Natural killer cell (primary cell): ENCODE measurements around the gene HEPACAM2. TPM values are rescaled to one million over a fixed set of nuclear protein-coding genes. Genes with fewer than 3 reads are reported as not detected.

ENCODE experiments used
- ATAC-seq, 3 donors: fragments of 150-1000 bp in 2 of 3; fragments of 200-7000 bp in 1 of 3; cut with Tn5 transposase; 1 replicate in 1 of 3; 2 replicates in 2 of 3; pipeline ENCODE4 v1.10.0; 2021; ENCODE audit warnings: mild to moderate bottlenecking in 2 of 3, moderate library complexity in 2 of 3
- DNase-seq, 2 donors: peaks; one replicate each; pipeline versions ENCODE4 v3.0.0 to v3.0.0-alpha.2; 2013 to 2021; ENCODE audit warnings: mixed read lengths in 1 of 2
- H3K27ac ChIP-seq: one replicate; pipeline ENCODE4 v1.5.1; 2013; ENCODE audit warnings: mild to moderate bottlenecking, low read length
- H3K27me3 ChIP-seq: one replicate; pipeline ENCODE4 v1.6.1; 2013; ENCODE audit warnings: low read length; ENCODE audit not compliant: control insufficient read depth, insufficient read depth
- H3K36me3 ChIP-seq: one replicate; pipeline ENCODE4 v1.6.1; 2013; ENCODE audit warnings: low read length; ENCODE audit not compliant: control insufficient read depth, insufficient read depth
- H3K4me1 ChIP-seq: one replicate; pipeline ENCODE4 v1.6.1; 2013; ENCODE audit warnings: low read length; ENCODE audit not compliant: control insufficient read depth, insufficient read depth
- H3K4me3 ChIP-seq: one replicate; pipeline ENCODE4 v1.5.1; 2013; ENCODE audit warnings: low read length
- H3K9me3 ChIP-seq: one replicate; pipeline ENCODE4 v1.6.1; 2013; ENCODE audit warnings: low read length; ENCODE audit not compliant: control insufficient read depth, insufficient read depth
- H3K27ac Mint-ChIP-seq, 2 donors: one replicate each; pipeline ENCODE4 v1.8.0; 2022; ENCODE audit warnings: mild to moderate bottlenecking in 2 of 2, mixed read lengths in 2 of 2, moderate library complexity in 1 of 2
- H3K27me3 Mint-ChIP-seq, 2 donors: one replicate each; pipeline ENCODE4 v1.8.0; 2022; ENCODE audit warnings: low read depth in 2 of 2, mixed read lengths in 2 of 2
- H3K36me3 Mint-ChIP-seq: one replicate; pipeline ENCODE4 v1.8.0; 2022; ENCODE audit warnings: mixed read lengths
- H3K4me1 Mint-ChIP-seq, 2 donors: one replicate each; pipeline ENCODE4 v1.8.0; 2022; ENCODE audit warnings: mixed read lengths in 2 of 2
- H3K4me3 Mint-ChIP-seq: one replicate; pipeline ENCODE4 v1.8.0; 2022; ENCODE audit warnings: mild to moderate bottlenecking, moderate library complexity, mixed read lengths
- H3K9me3 Mint-ChIP-seq, 2 donors: one replicate each; pipeline ENCODE4 v1.8.0; 2022; ENCODE audit warnings: mixed read lengths in 2 of 2
- WGBS: methylation state at CpG from one replicate; pipeline ENCODE4 v1.1.7; 2013; ENCODE audit warnings: missing lambda C conversion rate; ENCODE audit not compliant: insufficient coverage; 5-methylcytosine and 5-hydroxymethylcytosine counted together
- intact Hi-C: fragments of 100-400 bp; cut with micrococcal nuclease; formaldehyde crosslinking; loops from one replicate; pipeline ENCODE4 v1.14.2; 2022
- total RNA-seq, 4 donors: library from RNA; stranded (reverse); fragments of 120-200 nt in 1 of 4; gene quantifications; one replicate each; pipeline versions ENCODE4 v1.2.3 to v1.2.4, GENCODE V29; 2013 to 2022
- TF ChIP-seq, protein P1 (sequence below): fragments of 200-600 bp; IDR thresholded peaks from one replicate; pipeline ENCODE4 v1.8.0; 2022; ENCODE audit warnings: antibody characterized with exemption

The HEPACAM2 gene
- total RNA-seq, 3 donors from 2014 or later (not counting 1 experiment from before 2014, with no cell fraction given) = not detected

DNA sequence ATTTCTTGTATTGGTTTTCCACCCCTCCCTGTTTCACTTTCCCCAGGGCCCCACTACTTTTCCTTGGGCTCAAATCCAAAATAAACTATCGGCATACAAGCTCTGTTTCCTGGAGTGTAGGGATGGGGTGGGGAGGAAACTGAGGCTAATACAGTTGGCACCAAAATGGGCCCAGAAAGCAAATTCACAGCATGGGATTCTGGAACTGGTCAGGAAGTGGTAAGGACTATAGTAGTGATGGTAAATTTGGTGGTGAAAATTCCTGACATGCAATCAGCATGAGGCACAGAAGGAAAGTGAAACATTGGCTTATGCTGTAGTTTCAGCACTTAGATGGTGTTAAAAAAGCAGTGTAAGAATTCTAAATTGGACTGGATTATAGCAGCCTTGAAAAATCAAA lies 69.4 kb downstream of the HEPACAM2 start:
- Mint-ChIP-seq H3K4me3 (no peak overlapping the region), H3K27ac (no peak overlapping the region)
- intact Hi-C loops = no loop called here

GRCh38 chr7:93150200-93150835 lies 76.0 kb downstream of the HEPACAM2 start:
- peaks cover 10% of the 10 kb centered on the region for H3K4me1 ChIP-seq
- peaks cover 14% of the 10 kb centered on the region for H3K36me3 Mint-ChIP-seq
- H3K4me3 Mint-ChIP-seq = peak overlapping the region; percentile 49

More for the DNA sequence above, 69.4 kb downstream of the HEPACAM2 start:
- ATAC-seq (no peak), DNase-seq (no peak)
- Histone ChIP-seq H3K9me3 (peaks cover 1% of the 10 kb centered on the region), H3K4me3 (no peak overlapping the region), H3K27me3 (no peaks in the 10 kb centered on the region), H3K4me1 (no peaks in the 10 kb centered on the region), H3K36me3 (no peaks in the 10 kb centered on the region), H3K27ac (no peak overlapping the region)
- TF ChIP-seq, protein P1, sequence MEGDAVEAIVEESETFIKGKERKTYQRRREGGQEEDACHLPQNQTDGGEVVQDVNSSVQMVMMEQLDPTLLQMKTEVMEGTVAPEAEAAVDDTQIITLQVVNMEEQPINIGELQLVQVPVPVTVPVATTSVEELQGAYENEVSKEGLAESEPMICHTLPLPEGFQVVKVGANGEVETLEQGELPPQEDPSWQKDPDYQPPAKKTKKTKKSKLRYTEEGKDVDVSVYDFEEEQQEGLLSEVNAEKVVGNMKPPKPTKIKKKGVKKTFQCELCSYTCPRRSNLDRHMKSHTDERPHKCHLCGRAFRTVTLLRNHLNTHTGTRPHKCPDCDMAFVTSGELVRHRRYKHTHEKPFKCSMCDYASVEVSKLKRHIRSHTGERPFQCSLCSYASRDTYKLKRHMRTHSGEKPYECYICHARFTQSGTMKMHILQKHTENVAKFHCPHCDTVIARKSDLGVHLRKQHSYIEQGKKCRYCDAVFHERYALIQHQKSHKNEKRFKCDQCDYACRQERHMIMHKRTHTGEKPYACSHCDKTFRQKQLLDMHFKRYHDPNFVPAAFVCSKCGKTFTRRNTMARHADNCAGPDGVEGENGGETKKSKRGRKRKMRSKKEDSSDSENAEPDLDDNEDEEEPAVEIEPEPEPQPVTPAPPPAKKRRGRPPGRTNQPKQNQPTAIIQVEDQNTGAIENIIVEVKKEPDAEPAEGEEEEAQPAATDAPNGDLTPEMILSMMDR = no peak
- Mint-ChIP-seq H3K9me3 (no peaks in the 10 kb centered on the region), H3K36me3 (no peaks in the 10 kb centered on the region), H3K27me3 (peaks cover 9 to 30% of the 10 kb centered on the region in 2 donors), H3K4me1 (no peaks in the 10 kb centered on the region)
- WGBS = 100% methylated on average over 1 of the region's 1 CpG

GRCh38 chr7:93148727-93149126 lies 77.5 kb downstream of the HEPACAM2 start:
- Histone ChIP-seq H3K9me3 (no peaks in the 10 kb centered on the region), H3K27me3 (no peaks in the 10 kb centered on the region), H3K4me1 (peaks cover 10% of the 10 kb centered on the region), H3K27ac (peak overlapping the region; percentile 59), H3K4me3 (peak overlapping the region; percentile 75), H3K36me3 (peaks cover 19% of the 10 kb centered on the region)
- Mint-ChIP-seq H3K36me3 (peaks cover 15% of the 10 kb centered on the region), H3K4me3 (peak overlapping the region; percentile 97), H3K9me3 (peaks cover 0 to 2% of the 10 kb centered on the region in 2 donors), H3K27ac (peak overlapping the region; percentile 94 to 99), H3K27me3 (no peaks in the 10 kb centered on the region), H3K4me1 (peaks cover 35% of the 10 kb centered on the region in 2 donors)
- TF ChIP-seq, protein P1 = no peak
- intact Hi-C loops = loop anchor here (1.0 to 5.0 kb wide), 2 partner anchors 30 to 84 kb away; partner anchors contain the start of gene VPS50
- ATAC-seq (no peak), DNase-seq (no peak)
- WGBS = 82% methylated on average over 3 of the region's 3 CpGs

More at GRCh38 chr7:93150200-93150835, 76.0 kb downstream of the HEPACAM2 start:
- no peaks in the 10 kb centered on the region for H3K9me3 ChIP-seq
- H3K4me3 ChIP-seq = no peak overlapping the region
- Mint-ChIP-seq H3K27ac (peak overlapping the region; percentile 9 to 52), H3K4me1 (peaks cover 33 to 34% of the 10 kb centered on the region in 2 donors), H3K27me3 (no peaks in the 10 kb centered on the region), H3K9me3 (peaks cover 0 to 2% of the 10 kb centered on the region in 2 donors)
- WGBS = 90% methylated on average over 1 of the region's 1 CpG
- no peak overlapping the region for H3K27ac ChIP-seq
- TF ChIP-seq, protein P1 = no peak
- peaks cover 5% of the 10 kb centered on the region for H3K36me3 ChIP-seq
- ATAC-seq = no peak
- intact Hi-C loops = no loop called here
- no peak for DNase-seq
- no peaks in the 10 kb centered on the region for H3K27me3 ChIP-seq
